GDM1 (cell line): Measurements from ENCODE around the gene CAP2.

Source experiments
- DNase-seq: peaks from one replicate; lab custom pipeline; 2025; lab: John Stamatoyannopoulos, UW

Gene CAP2, protein sequence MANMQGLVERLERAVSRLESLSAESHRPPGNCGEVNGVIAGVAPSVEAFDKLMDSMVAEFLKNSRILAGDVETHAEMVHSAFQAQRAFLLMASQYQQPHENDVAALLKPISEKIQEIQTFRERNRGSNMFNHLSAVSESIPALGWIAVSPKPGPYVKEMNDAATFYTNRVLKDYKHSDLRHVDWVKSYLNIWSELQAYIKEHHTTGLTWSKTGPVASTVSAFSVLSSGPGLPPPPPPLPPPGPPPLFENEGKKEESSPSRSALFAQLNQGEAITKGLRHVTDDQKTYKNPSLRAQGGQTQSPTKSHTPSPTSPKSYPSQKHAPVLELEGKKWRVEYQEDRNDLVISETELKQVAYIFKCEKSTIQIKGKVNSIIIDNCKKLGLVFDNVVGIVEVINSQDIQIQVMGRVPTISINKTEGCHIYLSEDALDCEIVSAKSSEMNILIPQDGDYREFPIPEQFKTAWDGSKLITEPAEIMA

DNA sequence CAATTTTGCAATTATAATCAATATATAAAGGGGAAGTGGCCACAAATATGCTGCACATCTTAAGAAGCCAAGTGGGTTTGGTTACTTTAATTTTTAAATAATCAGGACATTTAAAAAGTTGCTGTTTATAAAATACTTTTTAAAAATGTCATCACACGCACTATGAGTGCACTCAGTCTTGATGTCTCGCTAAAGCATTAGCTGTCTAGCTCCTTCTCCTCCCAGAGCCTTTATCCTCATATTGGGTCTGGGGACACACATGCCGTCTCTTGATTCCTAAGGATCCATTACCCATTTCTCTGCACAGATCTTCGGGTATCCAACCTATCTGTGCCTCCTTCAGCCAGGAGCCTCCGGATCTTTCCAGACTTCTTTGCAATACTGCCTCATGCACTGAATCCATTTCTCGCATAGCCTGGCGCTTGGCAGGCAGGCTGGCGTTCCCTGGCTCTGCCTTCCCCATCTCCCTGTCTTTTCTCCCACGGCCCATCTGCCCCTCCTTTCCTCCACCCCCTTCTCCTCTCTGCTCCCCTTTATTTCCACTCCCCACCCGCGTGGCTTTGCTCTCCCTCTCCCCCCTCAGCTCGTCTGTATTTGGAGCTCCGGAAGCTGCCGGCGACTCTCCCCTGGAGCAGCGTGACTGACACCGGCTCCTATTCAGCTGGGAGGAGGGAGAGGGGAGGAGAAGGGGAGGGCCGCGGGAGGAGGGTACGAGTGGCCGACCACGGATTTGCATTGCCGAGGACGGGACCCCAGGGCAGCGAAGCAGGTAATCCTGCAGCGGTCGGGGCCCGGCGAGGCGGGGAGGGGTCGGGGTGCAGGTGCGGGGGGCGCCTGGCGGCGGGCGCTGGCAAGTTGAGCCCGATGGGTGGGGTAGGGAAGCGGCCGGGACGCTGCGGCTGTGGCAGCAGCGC is at the start of gene CAP2:
TSS of gene CAP2 (plus strand) at position 618 of the 914 bp plus-strand sequence. CDS start 27,961 bp downstream, outside the sequence.
- no peak for DNase-seq

DNA sequence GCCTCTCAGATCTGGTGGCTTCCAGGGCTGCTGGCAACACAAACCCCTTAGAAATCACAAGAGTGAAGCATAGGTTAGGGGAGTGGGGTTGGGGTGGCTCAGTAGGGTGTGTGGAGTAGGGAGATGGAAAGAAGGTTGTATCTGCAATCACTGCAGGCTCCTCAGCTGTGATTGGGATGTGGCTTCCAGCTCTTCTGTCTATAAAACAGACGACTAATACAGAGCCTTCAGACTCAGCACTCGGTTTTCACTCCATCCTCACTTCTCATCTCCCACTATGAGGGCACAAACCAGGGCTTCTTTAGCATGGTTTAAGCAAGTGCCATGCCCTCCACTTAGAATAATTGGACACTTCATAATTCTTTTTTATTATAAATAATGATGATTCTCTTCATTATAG is 46.4 kb upstream of the CAP2 start:
- DNase-seq, result no peak

DNA sequence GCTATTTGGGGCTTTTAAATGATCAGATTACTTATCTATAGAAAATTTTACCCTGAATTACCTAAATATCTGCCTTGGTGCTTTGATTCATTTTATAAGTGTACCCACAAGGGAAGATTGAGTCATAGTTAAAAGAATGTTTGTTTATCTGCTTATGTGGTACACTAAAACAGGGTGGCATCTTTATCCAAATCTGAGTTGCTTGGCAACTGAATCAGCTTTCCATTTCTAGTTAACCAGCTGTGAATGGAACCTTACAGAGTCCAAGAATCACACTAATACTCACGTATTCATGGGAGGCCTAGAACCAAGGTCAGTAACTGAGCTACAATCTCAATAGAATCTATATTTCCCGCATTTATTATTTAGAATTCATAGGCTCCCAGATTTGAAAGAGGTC is 44.0 kb upstream of the CAP2 start:
- DNase-seq, result no peak

DNA sequence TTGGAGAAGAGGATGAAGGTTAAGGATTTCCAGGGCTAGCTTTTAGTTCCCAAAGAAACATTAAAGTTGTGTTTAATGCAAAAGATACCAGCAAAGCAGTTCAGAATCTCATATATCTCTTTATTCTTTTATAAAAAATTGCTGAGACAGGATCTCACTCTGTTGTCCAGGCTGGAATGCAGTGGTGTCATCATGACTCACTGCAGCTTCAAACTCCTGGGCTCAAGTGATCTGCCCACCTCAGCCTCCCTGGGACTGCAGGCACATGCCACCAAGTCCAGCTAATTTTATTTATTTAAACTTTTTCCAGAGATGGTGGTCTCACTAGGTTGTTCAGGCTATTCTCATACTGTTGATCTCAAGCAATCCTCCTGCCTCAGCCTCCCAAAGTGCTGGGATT is 41.1 kb upstream of the CAP2 start:
- DNase-seq, result no peak

DNA sequence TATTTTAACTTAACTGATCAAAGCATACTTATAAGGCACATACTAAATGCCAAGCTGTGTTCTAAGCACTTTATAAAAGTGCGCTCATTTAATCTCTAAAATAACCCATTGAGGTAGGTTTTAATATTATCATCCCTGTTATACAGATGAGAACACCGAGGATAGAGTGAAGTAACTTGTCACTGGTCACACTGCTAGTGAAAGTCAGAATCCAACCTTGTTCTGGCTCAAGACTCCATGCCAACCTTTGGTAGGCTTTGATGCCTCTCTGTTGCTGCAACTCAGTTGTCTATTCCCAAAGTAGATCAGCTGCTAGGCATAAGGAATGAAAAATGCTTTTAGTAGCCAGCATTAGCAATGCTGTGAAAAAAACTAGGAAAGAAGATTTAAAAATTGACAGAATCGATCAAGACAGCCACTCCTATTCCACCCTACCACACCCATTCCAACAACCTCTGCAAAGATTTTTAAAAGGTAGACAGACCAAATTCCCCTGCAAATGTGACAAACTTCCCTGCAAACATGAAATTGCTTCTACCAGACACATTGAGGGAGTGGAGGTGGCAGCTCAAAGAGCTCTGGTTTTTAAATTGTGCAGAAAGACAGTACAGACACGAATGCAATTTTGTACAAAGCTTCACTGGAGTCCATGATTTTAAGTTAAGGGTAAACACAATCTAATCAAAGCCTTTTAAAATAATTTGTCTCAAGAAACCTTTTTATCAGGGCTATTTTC is 39.8 kb upstream of the CAP2 start:
- DNase-seq, result no peak

DNA sequence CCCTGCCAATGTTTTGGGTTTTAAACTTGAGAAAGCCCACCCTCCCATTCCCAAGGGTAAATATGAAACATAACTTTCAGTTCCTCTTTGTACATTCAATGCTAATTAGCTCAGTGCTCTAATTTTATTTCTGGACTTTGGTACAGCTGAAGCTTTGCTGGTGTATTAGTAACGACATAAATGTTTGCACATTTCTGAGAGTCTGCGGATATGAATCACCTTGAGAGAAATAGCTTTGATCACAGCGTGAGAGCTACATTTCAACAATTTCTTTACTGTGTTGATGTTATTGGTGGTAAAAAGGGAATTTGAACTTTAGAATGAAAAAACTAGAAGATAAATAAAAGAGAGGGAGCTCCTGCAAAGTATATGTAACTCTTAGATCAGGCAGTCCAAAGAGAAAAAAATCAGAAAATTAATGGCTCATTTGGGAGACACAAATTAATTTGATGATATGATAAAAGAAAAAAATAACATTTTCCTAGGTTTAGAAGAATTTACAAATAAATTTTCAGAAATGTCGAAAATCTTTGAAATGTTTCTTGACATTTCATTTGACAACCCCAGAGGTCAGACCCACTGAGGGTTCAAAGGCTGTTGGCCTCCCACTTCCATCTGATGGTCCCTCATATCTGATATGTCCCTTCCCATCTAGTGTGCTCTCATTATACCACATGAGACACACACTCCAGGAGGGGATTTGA is 38.5 kb upstream of the CAP2 start:
- no peak for DNase-seq

DNA sequence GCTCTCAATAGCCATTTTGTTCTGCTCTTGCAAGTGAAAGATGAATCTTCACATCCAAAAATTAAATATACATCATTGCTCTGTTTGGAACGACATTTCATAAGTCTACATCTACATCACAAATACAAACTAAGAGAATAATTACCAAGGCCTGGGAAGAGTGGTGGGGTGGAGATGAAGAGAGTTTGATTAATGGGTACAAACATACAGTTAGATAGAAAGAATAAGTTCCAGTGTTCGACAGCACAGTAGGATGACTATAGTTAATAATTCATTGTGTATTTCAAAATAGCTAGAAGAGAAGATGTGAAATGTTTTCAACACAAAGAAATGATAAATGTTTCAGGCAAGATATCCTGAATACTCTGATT is 38.0 kb upstream of the CAP2 start:
- no peak for DNase-seq

DNA sequence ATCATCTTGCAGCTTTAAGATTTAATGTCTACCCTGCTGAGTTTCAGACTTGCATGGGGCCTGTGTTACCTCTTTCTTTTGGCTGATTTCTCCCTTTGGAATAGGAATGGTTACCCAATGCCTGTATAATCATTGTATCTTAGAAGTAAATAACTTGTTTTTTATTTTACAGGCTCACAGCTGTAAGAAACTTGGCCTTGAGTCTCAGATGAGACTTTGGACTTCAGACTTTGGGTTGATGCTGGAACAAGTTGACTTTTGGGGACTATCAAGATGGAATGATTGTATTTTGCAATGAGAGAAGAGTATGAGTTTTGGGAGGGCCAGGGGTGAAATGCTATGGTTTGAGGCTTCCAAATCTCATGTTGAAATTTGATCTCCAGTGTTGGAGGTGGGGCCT is 34.9 kb upstream of the CAP2 start:
- DNase-seq, result no peak

DNA sequence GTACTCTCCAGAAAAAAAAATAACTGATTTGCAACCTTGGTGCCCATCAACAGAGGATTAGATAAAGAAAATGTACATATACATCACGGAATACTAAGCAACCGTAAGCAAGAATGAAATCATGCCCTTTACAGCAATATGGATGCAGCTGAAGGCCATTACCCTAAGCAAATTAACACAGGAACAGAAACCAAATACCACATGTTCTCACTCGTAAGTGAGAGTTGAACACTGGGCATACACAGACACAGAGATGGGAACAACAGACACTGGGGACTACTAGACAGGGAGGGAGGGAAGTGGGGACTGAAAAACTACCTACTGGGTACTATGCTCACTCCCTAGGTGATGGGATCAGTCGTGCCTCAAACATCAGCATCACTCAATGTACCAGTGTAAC is 32.8 kb upstream of the CAP2 start:
- no peak for DNase-seq

DNA sequence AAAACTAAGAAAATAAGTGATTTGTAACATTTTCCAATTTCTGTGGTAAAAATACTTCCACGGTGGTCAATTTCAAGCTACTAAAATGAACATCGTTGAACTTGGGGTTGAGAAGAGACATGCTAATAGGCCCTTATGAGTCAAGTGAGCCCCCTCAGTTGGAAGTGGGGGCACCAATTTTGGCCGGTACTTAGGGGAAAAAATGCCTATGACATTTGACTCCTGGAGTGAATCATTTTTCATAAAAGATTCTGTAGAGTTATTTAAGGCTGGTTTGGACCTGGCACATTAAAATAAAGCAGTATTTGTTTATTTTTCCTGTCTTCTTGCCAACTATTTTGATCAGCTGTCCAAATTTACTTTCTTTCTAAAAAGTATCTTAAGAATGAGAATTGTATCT is 32.4 kb upstream of the CAP2 start:
- no peak for DNase-seq

DNA sequence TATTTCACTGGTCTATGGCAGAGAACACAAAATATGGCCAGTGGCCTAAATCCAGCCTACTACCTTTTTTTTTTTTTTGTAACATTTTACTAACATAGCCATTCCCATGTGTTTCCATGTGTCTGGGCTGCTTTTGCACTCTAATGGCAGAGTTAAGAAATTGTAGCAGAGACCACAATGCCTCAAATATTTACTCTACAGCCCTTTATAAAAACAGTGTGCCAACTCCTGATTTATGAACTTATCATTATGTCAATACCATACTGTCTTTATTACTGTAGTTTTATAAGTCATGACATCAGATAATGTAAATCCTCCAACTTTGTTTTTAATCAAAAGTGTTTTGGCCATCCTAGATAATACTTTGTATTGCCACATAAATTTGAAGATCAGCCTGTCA is 27.4 kb upstream of the CAP2 start:
- no peak for DNase-seq

DNA sequence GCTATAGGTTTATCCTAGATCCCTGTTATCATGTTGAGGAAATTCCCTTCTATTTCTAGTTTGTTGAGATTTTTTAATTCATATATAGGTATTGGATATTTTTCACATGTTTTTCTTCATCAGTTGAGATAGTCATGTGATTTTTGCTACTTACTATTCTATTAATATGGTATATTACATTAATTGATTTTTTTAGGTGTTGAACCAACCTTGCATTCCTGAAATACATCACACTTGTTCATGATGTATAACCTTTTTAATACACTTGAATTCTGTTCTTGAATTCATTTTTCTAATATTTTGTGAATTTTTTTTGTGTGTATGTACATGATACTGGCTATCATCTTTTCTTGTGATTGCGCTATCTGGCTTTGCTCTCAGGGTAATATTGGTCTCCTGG is 25.5 kb upstream of the CAP2 start:
- DNase-seq, result no peak

DNA sequence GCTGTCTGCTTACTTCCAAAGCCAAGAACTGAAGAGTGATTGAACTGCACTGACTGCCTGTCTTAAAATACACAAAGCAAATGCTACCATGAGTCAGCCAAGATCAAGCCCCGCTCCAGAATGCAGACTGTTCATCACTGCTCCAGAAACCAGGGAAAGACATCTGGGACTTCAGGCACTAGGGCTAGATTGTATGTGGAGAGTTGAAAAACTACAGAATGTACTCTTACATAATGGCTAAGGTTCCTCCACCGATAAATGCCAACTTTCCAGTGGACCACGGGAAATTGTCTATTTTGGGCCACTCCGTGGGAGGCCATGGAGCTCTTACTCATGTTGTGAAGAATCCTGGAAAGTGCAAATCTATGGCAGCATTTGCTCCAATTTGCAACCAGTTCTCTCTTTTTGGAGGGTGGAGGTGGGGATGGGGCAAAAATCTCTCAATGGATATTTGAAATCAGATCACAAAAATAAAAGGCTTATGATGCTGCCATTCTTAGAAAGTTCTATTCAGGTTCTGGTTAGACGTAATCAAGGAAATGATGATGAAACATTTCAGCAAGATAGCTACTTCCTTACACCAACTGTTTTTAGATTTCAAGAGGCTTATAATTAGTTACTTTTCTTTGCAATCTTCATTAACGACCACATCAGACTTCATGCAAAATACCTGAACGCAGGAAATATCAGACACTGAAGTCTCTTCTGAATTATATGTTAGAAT is 11.8 kb upstream of the CAP2 start:
- no peak for DNase-seq

DNA sequence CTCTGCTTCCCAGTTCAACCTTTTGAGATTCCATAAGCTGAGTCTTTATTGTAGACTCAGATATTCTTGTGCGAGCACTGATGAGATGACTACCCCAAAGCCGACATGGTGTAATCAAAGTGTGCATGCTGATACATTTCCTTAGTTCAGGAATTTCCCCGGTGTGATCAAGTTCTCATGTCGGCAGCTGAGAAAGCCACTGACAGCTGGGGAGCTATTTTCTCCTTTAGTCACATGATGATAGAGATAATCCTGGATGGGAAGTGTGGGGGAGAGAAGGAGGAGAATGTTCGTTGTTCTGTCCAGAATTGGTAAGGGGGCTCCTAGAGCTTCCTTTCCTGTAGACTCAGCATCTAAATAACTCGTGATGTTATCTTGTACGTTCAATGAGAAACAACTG is 7.7 kb upstream of the CAP2 start:
- DNase-seq, result no peak

DNA sequence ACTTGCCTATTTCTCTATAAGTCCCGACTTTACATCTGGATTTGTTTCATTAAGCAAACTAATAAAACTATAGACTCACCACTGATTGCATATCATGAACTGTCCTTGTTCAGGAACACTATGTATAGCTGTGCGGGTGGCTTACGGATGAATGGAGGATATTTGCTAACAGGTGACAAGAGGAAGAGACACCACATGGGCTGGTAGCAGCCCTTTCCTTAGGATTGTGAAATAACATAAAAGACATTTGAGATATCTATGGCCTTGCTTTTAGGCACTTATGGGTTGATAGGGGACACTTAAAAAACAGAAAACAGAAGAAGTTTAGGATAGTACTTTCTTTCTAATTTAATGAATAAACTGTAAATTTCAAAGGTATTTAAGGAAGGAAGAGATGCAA is 5.0 kb upstream of the CAP2 start:
- no peak for DNase-seq

DNA sequence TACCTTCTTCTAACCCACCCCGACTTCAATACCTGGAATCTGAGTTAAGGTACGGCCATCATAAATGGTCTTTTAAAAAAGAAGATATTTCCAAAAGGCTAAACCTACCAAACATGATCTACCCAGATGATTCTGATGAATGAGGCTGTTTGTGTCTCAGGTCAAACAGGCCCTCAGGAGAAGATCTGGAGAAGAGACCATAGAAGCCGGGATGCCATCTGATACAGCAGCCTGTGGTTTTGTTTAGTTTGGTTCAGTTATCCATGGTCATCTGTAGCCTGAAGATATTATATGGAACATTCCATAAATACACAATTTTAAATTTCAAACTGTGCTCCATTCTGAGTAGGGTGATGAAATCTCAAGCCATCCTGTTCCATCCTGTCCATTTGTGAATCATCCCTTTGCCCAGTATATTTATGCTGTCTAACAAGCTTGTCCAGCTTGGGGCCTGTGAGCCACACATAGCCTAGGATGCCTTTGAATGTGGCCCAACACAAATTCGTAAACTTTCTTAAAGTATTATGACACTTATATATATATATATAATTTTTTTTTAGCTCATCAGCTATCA is 4.0 kb upstream of the CAP2 start:
- no peak for DNase-seq

DNA sequence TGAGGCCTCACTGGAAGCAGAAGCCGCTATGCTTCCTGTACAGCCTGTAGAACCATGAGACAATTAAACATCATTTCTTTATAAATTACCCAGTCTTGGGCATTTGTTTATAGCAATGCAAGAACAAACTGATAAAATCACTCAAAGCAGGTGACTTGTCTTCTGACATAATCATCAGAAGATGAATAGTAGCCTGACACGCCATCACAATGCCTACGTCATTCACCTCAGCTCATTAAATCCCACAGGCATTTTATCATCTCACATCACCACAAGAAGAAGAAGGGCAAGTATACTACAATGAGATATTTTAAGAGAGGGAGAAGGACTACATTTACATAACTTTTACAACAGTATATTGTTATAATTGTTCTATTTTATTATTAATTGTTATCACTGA is 3.1 kb upstream of the CAP2 start:
- no peak for DNase-seq

DNA sequence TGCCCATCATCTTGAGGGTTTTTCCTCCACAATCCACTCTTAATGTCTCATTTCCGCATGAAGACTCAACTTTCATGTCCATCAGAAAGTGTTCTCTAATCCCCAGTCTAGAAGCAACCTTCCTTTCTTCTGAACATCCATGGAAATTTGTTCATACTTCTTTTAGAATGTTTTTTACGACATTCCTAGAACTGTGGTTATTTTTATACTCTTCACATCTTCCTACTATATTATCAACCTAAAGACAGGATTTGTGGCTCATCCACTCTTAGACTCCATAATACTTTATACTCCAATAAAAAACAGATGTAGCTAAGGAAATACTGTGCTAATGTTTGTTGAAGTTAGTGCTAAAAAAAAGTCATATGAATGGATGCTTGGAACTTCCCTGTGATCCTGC is 1.4 kb upstream of the CAP2 start:
- no peak for DNase-seq

DNA sequence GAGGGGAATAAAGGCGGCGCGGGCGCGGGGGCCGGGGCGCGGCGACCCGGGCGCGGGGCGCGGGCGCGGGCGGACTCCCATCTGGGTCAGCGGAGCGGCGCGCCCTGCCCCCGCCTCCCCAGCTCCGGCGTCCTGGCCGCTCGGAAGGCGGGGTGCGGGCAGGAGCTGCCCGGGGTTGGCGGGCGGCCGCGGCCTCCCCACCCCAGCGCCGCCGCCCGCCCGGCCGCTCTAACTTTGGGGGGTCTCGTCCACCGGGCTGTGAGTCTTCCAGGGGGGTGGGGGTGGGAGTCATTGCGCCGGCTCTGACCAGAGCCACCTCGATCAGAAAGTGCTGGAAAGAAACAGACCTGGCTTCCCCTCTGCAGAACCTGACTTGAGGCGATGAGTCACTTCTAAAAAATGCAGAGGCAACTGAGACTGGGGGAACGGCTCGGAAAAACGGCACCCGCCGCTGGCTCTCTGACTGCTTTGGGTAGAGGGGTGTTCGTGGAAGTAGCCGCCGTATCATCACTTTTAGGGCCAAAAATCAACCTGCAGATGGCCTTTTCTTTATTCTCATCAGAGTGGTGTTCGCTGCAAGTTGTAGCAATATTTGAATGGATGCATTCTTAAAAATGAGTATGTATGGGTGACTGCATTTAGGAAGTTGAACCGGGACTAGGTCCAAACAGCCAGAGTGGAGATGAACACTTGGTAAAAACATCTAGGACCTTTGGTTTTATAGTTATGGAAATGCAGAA is 667 bp downstream of the CAP2 start:
- DNase-seq, result no peak

DNA sequence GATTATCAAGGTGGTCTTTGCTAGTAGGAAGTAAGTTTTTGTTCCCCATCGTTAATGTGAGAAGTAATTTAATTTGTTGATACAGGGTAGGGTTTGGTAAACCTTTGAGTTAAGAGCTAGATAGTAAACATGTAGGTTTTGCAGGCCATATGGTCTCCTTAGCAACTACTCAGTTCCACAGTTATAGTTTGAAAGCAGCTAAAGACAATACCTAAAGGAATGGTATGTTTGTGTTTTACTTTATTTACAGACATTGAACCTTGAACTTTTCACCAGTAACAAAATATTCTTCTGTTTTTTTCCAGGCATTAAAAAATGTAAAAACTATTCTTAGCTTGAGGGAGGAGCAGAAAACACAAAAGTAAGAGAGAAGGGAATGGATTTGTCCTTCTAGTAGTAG is 1.7 kb downstream of the CAP2 start:
- no peak for DNase-seq
